H1 (cell line): ENCODE results near the gene DELE1. TPM values are rescaled to one million over a fixed set of nuclear protein-coding genes. Genes with fewer than 3 reads are reported as not detected.

Experiments
- CTCF ChIA-PET: fragments of 300-600 bp; sonication (Branson Sonifier 250); formaldehyde crosslinking; loops from one replicate; lab custom pipeline; 2021; ENCODE audit not compliant: partially characterized antibody; lab: Charles Lee
- POLR2A ChIA-PET: fragments of 300-600 bp; sonication (Branson Sonifier 250); formaldehyde crosslinking; loops from one replicate; lab custom pipeline; 2021; ENCODE audit warnings: inconsistent platforms; ENCODE audit not compliant: partially characterized antibody; lab: Charles Lee
- DNase-seq, 2 experiments: peaks; one replicate each; pipeline versions ENCODE4 v3.0.0 to v3.0.0-alpha.2; 2010 to 2022; ENCODE audit warnings: low spot score in 2 of 2, low read depth in 1 of 2, mixed read lengths in 1 of 2
- FAIRE-seq: peaks from 2 replicates; lab custom pipeline; 2011; peaks lifted over from hg19 to GRCh38; lab: Jason Lieb, UNC
- H2AFZ ChIP-seq: 2 replicates; pipeline ENCODE4 v1.8.1; 2012; ENCODE audit warnings: low read length, inconsistent platforms
- H2AK5ac ChIP-seq: 2 replicates; pipeline ENCODE4 v1.6.1; 2013; ENCODE audit warnings: low read depth, low read length
- H2BK120ac ChIP-seq: replicated peaks from 2 replicates; pipeline ENCODE3; 2013; ENCODE audit warnings: low read depth, low read length, inconsistent platforms
- H2BK12ac ChIP-seq: 2 replicates; pipeline ENCODE4 v1.6.1; 2013; ENCODE audit warnings: low read depth, low read length
- H2BK15ac ChIP-seq: 2 replicates; pipeline ENCODE4 v1.6.1; 2013; ENCODE audit warnings: low read length
- H2BK20ac ChIP-seq: 2 replicates; pipeline ENCODE4 v1.6.1; 2013; ENCODE audit warnings: low read length
- H2BK5ac ChIP-seq: 2 replicates; pipeline ENCODE4 v1.6.1; 2013; ENCODE audit warnings: low read depth, low read length
- H3K14ac ChIP-seq: 2 replicates; pipeline ENCODE4 v1.6.1; 2013; ENCODE audit warnings: inconsistent platforms; ENCODE audit not compliant: insufficient read length
- H3K18ac ChIP-seq: 2 replicates; pipeline ENCODE4 v1.6.1; 2013; ENCODE audit warnings: low read length; ENCODE audit errors: extremely low read depth
- H3K23ac ChIP-seq: 2 replicates; pipeline ENCODE4 v1.6.1; 2013; ENCODE audit warnings: inconsistent platforms; ENCODE audit not compliant: insufficient read length
- H3K23me2 ChIP-seq: 2 replicates; pipeline ENCODE4 v1.6.1; 2013; ENCODE audit warnings: low read depth, low read length
- H3K27ac ChIP-seq: 2 replicates; pipeline ENCODE4 v1.6.1; 2011; ENCODE audit warnings: low read depth, low read length, inconsistent platforms
- H3K27me3 ChIP-seq, 4 experiments: replicated peaks in 1 of 4; 1 replicate in 1 of 4; 2 replicates in 3 of 4; pipeline versions ENCODE4 v1.6.1 to v1.8.1; 2011 to 2013; ENCODE audit warnings: low read length in 3 of 4, mild to moderate bottlenecking in 3 of 4, inconsistent platforms in 2 of 4, mixed read lengths in 2 of 4, moderate library complexity in 1 of 4; ENCODE audit not compliant: control insufficient read depth in 3 of 4, insufficient read depth in 3 of 4; ENCODE audit errors: extremely low read depth in 1 of 4
- H3K36me3 ChIP-seq, 4 experiments: 2 replicates each; pipeline versions ENCODE4 v1.6.1 to v1.8.1; 2011 to 2013; ENCODE audit warnings: mild to moderate bottlenecking in 4 of 4, low read length in 3 of 4, moderate library complexity in 2 of 4, control low read depth in 1 of 4, inconsistent platforms in 1 of 4; ENCODE audit not compliant: insufficient read depth in 4 of 4, control insufficient read depth in 2 of 4
- H3K4ac ChIP-seq: replicated peaks from 2 replicates; pipeline ENCODE3; 2013; ENCODE audit warnings: low read length, low read depth, mixed read lengths, inconsistent platforms; ENCODE audit not compliant: insufficient read length
- H3K4me1 ChIP-seq, 4 experiments: replicated peaks in 1 of 4; 1 replicate in 1 of 4; 2 replicates in 3 of 4; pipeline versions ENCODE4 v1.6.1 to v1.8.1; 2011 to 2013; ENCODE audit warnings: low read length in 3 of 4, inconsistent platforms in 2 of 4, mixed read lengths in 1 of 4; ENCODE audit not compliant: insufficient read depth in 4 of 4, control insufficient read depth in 3 of 4
- H3K4me2 ChIP-seq, 2 experiments: 2 replicates each; pipeline versions ENCODE4 v1.6.1 to v1.8.1; 2011 to 2013; ENCODE audit warnings: low read depth in 2 of 2, low read length in 2 of 2, control low read depth in 1 of 2, inconsistent platforms in 1 of 2, mild to moderate bottlenecking in 1 of 2; ENCODE audit not compliant: insufficient read depth in 1 of 2
- H3K4me3 ChIP-seq, 4 experiments: fragments of 200-600, 300-600 bp in 1 of 4; sonication (generic), shearing (Covaris generic), sonication (Bioruptor Twin) in 1 of 4; 2 replicates each; pipeline versions ENCODE4 v1.5.1 to v1.8.1; 2011 to 2016; ENCODE audit warnings: low read length in 4 of 4, low read depth in 3 of 4, control low read depth in 2 of 4, inconsistent platforms in 2 of 4, mild to moderate bottlenecking in 2 of 4, mixed read lengths in 1 of 4, moderate library complexity in 1 of 4; ENCODE audit not compliant: insufficient read depth in 2 of 4; ENCODE audit errors: extremely low read depth in 1 of 4
- H3K56ac ChIP-seq: replicated peaks from 2 replicates; pipeline ENCODE3; 2013; ENCODE audit warnings: low read depth, mild to moderate bottlenecking, mixed read lengths, low read length, inconsistent platforms; ENCODE audit not compliant: insufficient read length
- H3K79me1 ChIP-seq: 2 replicates; pipeline ENCODE4 v1.6.1; 2013; ENCODE audit warnings: low read depth, low read length, control low read depth
- H3K79me2 ChIP-seq, 2 experiments: 2 replicates each; pipeline versions ENCODE4 v1.6.1 to v1.8.1; 2012 to 2013; ENCODE audit warnings: low read length in 2 of 2, mild to moderate bottlenecking in 2 of 2, inconsistent platforms in 1 of 2; ENCODE audit not compliant: insufficient read depth in 2 of 2, control insufficient read depth in 1 of 2
- H3K9ac ChIP-seq, 4 experiments: replicated peaks in 1 of 4; 1 replicate in 1 of 4; 2 replicates in 3 of 4; pipeline versions ENCODE4 v1.6.1 to v1.8.1; 2011 to 2013; ENCODE audit warnings: low read depth in 3 of 4, low read length in 3 of 4, control low read depth in 2 of 4, mild to moderate bottlenecking in 2 of 4, moderate library complexity in 2 of 4, inconsistent platforms in 1 of 4; ENCODE audit errors: extremely low read depth in 1 of 4
- H3K9me3 ChIP-seq, 2 experiments: 2 replicates each; pipeline versions ENCODE4 v1.6.1 to v1.8.1; 2012 to 2013; ENCODE audit warnings: mild to moderate bottlenecking in 2 of 2, moderate library complexity in 2 of 2, control low read depth in 1 of 2, inconsistent platforms in 1 of 2, low read depth in 1 of 2, low read length in 1 of 2, mixed read lengths in 1 of 2; ENCODE audit not compliant: insufficient read depth in 2 of 2
- H4K20me1 ChIP-seq, 2 experiments: replicated peaks in 1 of 2; 2 replicates each; pipeline versions ENCODE3 to v1.8.1; 2011 to 2013; ENCODE audit warnings: inconsistent platforms in 2 of 2, low read length in 2 of 2, mild to moderate bottlenecking in 1 of 2; ENCODE audit not compliant: insufficient read depth in 2 of 2, control insufficient read depth in 1 of 2
- H4K5ac ChIP-seq: 2 replicates; pipeline ENCODE4 v1.6.1; 2013; ENCODE audit warnings: low read length, low read depth, mixed read lengths, inconsistent platforms; ENCODE audit not compliant: insufficient read length
- H4K8ac ChIP-seq: 2 replicates; pipeline ENCODE4 v1.8.0; 2013; ENCODE audit warnings: mild to moderate bottlenecking, moderate library complexity, low read length, inconsistent platforms; ENCODE audit not compliant: insufficient read depth; ENCODE audit errors: extremely low read depth
- H4K91ac ChIP-seq: replicated peaks from 2 replicates; pipeline ENCODE3; 2013; ENCODE audit warnings: low read length, mixed read lengths, inconsistent platforms; ENCODE audit not compliant: insufficient read length
- BCL11A ChIP-seq, 2 experiments: IDR thresholded peaks; one replicate each; pipeline ENCODE4 v1.6.1; 2011; ENCODE audit warnings: low read depth in 2 of 2, low read length in 2 of 2, mild to moderate bottlenecking in 2 of 2
- WGBS, 2 experiments: shearing (Covaris generic) in 1 of 2; methylation state at CpG; one replicate each; pipeline versions ENCODE4 v1.1.6 to v1.1.7; 2013 to 2015; ENCODE audit warnings: low lambda C conversion rate in 2 of 2, mixed read lengths in 2 of 2, inconsistent platforms in 1 of 2, low coverage in 1 of 2, missing lambda C conversion rate in 1 of 2; ENCODE audit not compliant: insufficient replicate concordance in 2 of 2, insufficient coverage in 1 of 2, insufficient read length in 1 of 2; ENCODE audit errors: extremely low coverage in 1 of 2, missing lambda C conversion rate in 1 of 2; 5-methylcytosine and 5-hydroxymethylcytosine counted together
- polyA plus RNA-seq, 7 experiments: library from polyadenylated mRNA; depleted of rRNA in 3 of 7; stranded (reverse) in 5 of 7; unstranded in 2 of 7; fragments of >200 nt in 5 of 7; fragments of 200-250 nt in 2 of 7; gene quantifications; 1 replicate in 5 of 7; 2 replicates in 1 of 7; 4 replicates in 1 of 7; pipeline versions ENCODE4 v1.2.1 to v1.2.3, GENCODE V29; 2011 to 2013; ENCODE audit warnings: missing spikeins in 2 of 7, mixed read lengths in 2 of 7
- total RNA-seq: library from RNA; stranded (reverse); fragmentation: NEBNext Ultra II Directional; extraction: Animal tissue kit (Norgen Biotek cat#: 25700); gene quantifications from 2 replicates; pipeline ENCODE4 v1.2.1, GENCODE V29; 2021

The DELE1 gene
- total and polyA plus RNA-seq, 2 of the 8 experiments (the other 6 are each of a cell fraction or from before 2014, with no cell fraction given) = 61.4 to 114 TPM

GRCh38 chr5:141883892-141884318 is 39.8 kb upstream of the DELE1 start:
- POLR2A ChIA-PET = interaction anchor here (1.1 to 11.2 kb wide), 15 partner anchors 26 to 265 kb away, joined by 3 to 173 read pairs (median 4); partner anchors contain the start of genes DELE1 and DIAPH1

More at GRCh38 chr5:141883892-141884318, 39.8 kb upstream of the DELE1 start:
- no peaks in the 10 kb centered on the region for H3K79me1 ChIP-seq
- H3K56ac ChIP-seq = no peak overlapping the region
- 69% methylated on average over 8 of the region's 8 CpGs; no CpG with 5 or more reads in 1 of the 2 experiments for WGBS, 2 experiments
- no peak overlapping the region for H2BK12ac ChIP-seq
- no peak overlapping the region for H3K18ac ChIP-seq
- no peak for DNase-seq
- no peak for FAIRE-seq
- H2BK15ac ChIP-seq = no peak overlapping the region
- H3K4me1 ChIP-seq = peaks cover 14 to 44% (median 34%) of the 10 kb centered on the region in 4 experiments
- H2BK5ac ChIP-seq = no peak overlapping the region
- no peak for TF ChIP-seq BCL11A (IDR thresholded peaks at IDR 0.05; ENCODE audit: low read depth in 2 of 2, low read length in 2 of 2)
- TF ChIP-seq, all 59 proteins: peak for 0
- Histone ChIP-seq H2AK5ac (no peak overlapping the region), H2AFZ (no peak overlapping the region), H4K20me1 (peaks cover 0 to 1% of the 10 kb centered on the region in 2 experiments), H3K4me3 (peak overlapping the region in 2 of 4 experiments; percentile 51 to 62; a peak in 3 of 8 replicates), H4K91ac (no peak overlapping the region), H3K4me2 (peak overlapping the region; percentile 72 to 81), H3K27me3 (peaks cover 0 to 4% (median 0%) of the 10 kb centered on the region in 4 experiments; a peak in 1 of 7 replicates), H3K36me3 (no peaks in the 10 kb centered on the region), H4K8ac (no peak overlapping the region), H3K4ac (no peak overlapping the region), H3K23me2 (peaks cover 11% of the 10 kb centered on the region; the same call in 1 of the 2 replicates), H3K9me3 (no peaks in the 10 kb centered on the region), H2BK120ac (no peak overlapping the region), H3K14ac (no peak overlapping the region), H4K5ac (no peak overlapping the region), H3K79me2 (no peaks in the 10 kb centered on the region; a peak in 1 of 4 replicates), H2BK20ac (no peak overlapping the region), H3K9ac (no peak overlapping the region), H3K27ac (no peak overlapping the region), H3K23ac (no peak overlapping the region)
- CTCF ChIA-PET = interaction anchor here (0.6 to 10.7 kb wide), 23 partner anchors 14 to 197 kb away, joined by 3 to 273 read pairs (median 6); partner anchors contain the start of genes PCDH12 and RNF14
